HG03575 (cell line): Measurements from ENCODE around the gene RASGRP4.

ENCODE experiments used
- ATAC-seq: cut with Tn5 transposase; IDR thresholded peaks from one replicate; pipeline ENCODE4 v1.9.1; 2021; ENCODE audit not compliant: unreplicated experiment, insufficient number of reproducible peaks, low FRiP score; ENCODE audit errors: extremely low read depth

The RASGRP4 gene

DNA sequence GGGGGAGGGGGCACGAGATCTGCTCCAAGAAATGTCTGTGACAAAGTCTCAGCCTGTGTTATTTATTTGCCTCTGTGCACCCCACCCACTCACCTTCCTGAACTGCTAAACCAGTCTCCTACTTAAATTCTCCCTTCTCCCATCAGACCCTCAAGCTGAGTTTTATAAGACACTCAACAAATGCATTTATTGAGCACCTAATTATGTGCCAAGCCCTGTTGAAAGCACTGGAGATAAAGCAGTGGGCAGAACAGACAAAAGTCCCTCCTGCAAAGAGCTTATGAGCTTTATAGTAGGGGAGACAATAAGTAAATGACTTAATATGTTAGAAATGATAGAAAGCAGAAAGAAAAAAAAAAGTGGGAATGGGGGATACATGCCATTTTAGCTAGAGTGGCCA lies 26.5 kb downstream of the RASGRP4 start:
- no peak for ATAC-seq

DNA sequence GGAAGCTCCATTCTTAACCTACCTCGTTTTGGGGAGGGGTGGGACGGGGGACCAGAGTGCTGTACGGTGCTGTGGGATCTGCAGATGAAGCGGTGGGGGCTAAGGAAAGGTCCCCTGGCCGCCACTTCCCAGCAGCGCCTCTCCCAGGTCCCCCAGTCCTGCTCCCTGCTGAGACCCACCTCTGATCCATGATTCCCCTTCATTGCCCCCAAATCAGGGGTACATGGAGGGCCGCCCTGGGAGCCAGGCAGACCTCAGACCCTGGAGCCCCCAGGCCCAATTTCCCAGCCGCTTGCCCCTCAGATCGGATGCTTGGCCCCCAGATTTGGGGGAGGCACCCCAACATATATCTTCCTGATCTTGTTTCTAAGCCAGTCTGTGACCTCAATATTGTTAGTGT lies 26.9 kb downstream of the RASGRP4 start:
- ATAC-seq, result no peak

- ATAC-seq, result no peak
These were observed 30.5 kb downstream of the RASGRP4 start for GRCh38 chr19:38395381-38396114.

DNA sequence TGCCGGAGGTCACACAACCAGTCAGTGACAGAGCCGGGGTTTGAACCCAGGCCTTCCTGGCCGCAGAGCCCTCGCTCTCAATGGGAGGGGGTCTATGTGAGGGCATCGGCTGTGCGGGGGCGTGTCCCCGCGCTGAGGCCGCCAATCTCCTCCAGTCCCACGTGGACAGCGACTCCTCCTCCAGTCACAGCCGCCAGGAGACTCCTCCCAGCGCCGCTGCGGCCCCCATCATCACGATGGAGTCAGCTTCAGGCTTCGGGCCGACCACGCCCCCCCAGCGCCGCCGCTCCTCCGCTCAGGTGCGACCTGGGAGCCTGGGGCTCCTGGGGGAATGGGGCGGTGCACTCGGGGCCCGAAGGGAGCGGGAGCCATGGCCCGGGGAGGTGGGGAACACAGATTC lies 31.5 kb downstream of the RASGRP4 start:
- no peak for ATAC-seq

DNA sequence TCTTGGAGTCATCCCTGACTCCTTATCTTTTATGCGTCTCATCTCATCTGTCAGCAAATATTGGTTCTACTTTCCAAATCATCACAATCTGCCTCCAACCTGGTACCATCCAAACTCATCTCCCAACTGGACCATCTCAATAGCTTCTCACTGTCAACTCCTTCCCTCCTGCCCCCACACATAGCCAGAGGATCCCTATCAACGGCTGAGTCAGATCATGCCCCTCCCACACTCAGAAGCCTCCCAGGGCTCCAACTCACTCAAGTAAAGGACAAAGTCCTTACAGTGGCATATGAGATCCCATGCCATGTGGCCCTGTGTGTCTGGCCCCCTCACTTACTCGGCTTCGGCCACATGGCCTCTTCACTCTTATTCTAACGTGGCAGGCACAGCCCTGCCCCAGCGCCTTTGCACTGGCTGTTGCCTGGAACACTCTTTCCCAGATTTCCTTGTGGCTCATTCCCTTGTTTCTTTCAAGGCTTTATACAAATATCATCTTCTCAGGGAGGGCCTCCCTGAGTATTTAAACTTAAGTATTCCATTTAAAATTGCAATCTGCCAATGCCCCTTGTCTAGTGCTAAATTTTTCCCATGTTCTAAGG lies 33.2 kb downstream of the RASGRP4 start:
- ATAC-seq, result no peak

- ATAC-seq, result no peak
These were observed 34.0 kb downstream of the RASGRP4 start for GRCh38 chr19:38391911-38392464.

- ATAC-seq, result no peak
These were observed 35.8 kb downstream of the RASGRP4 start for GRCh38 chr19:38389957-38390924.

GRCh38 chr19:38389101-38389925 lies 36.7 kb downstream of the RASGRP4 start:
- no peak for ATAC-seq

DNA sequence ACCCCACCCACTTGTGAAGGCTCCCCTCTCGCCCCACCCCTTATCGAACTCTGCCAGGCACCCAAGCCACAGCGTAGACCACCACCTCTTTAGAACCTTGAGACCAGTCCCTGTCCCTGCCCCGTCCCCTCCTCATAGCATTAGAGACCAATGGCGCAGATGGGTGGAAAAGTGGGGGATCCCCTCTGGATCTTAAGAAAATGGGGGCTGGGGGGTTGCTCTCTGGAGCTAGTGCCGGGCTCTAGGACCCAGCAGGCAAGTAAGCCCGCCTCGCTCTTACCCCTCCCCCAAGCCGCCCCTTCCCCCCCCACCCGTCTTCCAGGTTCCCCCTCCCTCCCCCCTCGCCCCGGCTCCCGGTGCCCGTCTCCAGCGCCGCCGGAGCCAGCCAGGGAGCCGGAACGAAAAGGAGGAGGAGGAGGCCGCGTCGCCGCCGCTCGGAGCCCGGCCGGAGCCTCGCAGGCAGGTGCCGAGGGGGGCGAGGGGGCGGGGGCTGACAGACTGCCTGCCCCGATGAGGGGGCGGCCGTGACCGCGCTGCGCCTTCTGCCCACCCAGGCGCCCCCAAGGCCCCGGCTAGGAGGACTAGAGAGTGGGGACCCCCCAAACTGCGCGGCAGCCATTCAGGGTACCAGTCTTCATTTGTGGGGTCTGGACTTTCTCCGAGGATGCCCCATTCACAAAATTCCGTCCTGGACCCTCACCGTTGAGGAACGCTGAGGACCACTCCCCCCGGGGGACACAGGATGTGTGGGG lies 37.5 kb downstream of the RASGRP4 start, which contains the start of gene SPRED3:
TSS of gene SPRED3 (plus strand) at position 349 of the 752 bp plus-strand sequence. CDS start 1,606 bp downstream, outside the sequence.
- ATAC-seq, result no peak

DNA sequence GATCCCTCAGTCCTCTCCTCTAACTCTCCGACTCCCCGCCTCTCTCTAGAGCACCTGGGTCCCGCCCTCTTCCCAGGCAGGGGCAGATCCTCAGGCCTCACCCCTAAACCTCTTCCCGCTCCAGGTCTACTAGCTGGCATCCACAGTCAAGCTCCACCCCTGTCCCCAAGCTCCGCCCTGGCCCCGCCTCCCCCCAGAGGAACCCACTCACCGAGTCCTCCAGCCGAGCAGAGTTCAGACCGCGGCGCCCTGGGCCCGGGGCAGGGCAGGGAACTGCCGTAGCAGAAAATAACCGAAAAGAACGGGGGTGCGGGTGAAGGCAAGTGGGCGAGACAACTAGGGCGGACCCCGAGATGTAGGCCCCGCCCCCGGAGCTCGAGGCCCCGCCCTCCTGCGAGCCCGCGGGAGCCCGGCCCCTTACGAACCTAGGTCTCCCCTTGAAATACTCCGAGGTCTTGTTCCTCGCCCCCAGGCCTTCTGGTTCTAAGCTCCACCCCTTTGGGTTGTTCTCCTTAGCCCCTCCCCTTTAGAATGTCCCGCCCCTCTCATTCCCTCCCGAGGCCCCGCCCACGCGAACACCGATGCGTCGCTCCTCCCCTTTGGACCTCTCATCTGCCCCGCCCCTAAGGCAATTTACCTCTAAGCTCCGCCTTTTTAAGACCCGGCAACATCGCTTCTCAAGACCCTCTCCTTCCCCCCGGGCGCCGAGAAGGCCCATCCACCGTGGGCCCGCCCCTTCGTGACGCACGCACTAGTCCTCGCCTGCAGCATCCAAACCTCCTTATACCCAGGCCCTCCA lies 38.3 kb downstream of the RASGRP4 start, which contains the start of gene GGN:
TSS of gene GGN (minus strand) at position 485 of the 799 bp plus-strand sequence. CDS start 773 bp downstream, outside the sequence.
- no peak for ATAC-seq

GRCh38 chr19:38386971-38387549 lies 39.0 kb downstream of the RASGRP4 start:
- ATAC-seq, result no peak

GRCh38 chr19:38386300-38386970 lies 39.6 kb downstream of the RASGRP4 start:
- no peak for ATAC-seq

GRCh38 chr19:38385804-38386257 lies 40.2 kb downstream of the RASGRP4 start:
- no peak for ATAC-seq

- ATAC-seq, result no peak
These were observed 40.8 kb downstream of the RASGRP4 start for GRCh38 chr19:38385057-38385803.
